ENCODE data around the gene ST3GAL6. TPM values are rescaled to one million over a fixed set of nuclear protein-coding genes. Genes with fewer than 3 reads are reported as not detected.

ST3GAL6 gene
- total and polyA plus RNA-seq, 10 of the 15 experiments (the other 5 are each of a cell fraction or from before 2014, with no cell fraction given) = 19.5 to 41.2 (median 37.4) TPM

GRCh38 chr3:98843266-98843959 is 80.3 kb downstream of the ST3GAL6 start (continued):
- TF ChIP-seq BCL3 (IDR thresholded peaks at IDR 0.05; ENCODE audit: borderline replicate concordance, insufficient read depth, low read depth, low read length, poor library complexity, severe bottlenecking) (no peak), CEBPZ (IDR thresholded peaks at IDR 0.05; ENCODE audit: low read depth, low read length) (no peak), ETV6 (conservative IDR thresholded peaks at IDR 0.05 in 1 of 2, IDR thresholded peaks at IDR 0.05 in 1 of 2; ENCODE audit: borderline replicate concordance in 1 of 2, low read depth in 1 of 2) (no peak)

Small RNA genes lying within 50 kb of the gene (small RNA-seq; reads per million reads assigned to genes)
- gene RNU6-26P = not detected

Other genes starting within 250 kb of the ST3GAL6 start
- 123 and 164 TPM in 2 replicates for gene CLDND1, start 240.4 kb upstream of the ST3GAL6 start, total RNA-seq (2014; rRNA removed)
- 97.8 and 101 TPM in 2 replicates for gene CLDND1, start 240.4 kb upstream of the ST3GAL6 start, total RNA-seq (2014; rRNA removed; fragmentation: Illumina TruSeq; extraction: Trizol)
- gene CLDND1, start 240.4 kb upstream of the ST3GAL6 start, total RNA-seq (2021) = 124 and 130 TPM in 2 replicates
- gene CLDND1, start 240.4 kb upstream of the ST3GAL6 start, polyA plus RNA-seq (2011; rRNA removed) = 225 and 259 TPM in 2 replicates
- gene CLDND1, start 240.4 kb upstream of the ST3GAL6 start, polyA plus RNA-seq (2014; fragmentation: Illumina TruSeq; extraction: Trizol) = 173 and 232 TPM in 2 replicates
- 100 to 1,000 TPM; 150 to 163 TPM for gene CLDND1, start 240.4 kb upstream of the ST3GAL6 start, polyA plus RNA-seq (2014; fragmentation: Nextera tagmentation; extraction: Ambion mirVana)
- gene CLDND1, start 240.4 kb upstream of the ST3GAL6 start, polyA plus RNA-seq (2014; rRNA removed) = 144 and 154 TPM in 2 replicates
- gene CLDND1, start 240.4 kb upstream of the ST3GAL6 start, polyA plus RNA-seq (2016; fragmentation: Nextera tagmentation; extraction: Ambion mirVana) = 100 to 1,000 TPM; 144 to 154 TPM
- gene GPR15, start 231.4 kb upstream of the ST3GAL6 start, total RNA-seq (2014; rRNA removed) = 150 and 170 TPM in 2 replicates
- gene GPR15, start 231.4 kb upstream of the ST3GAL6 start, total RNA-seq (2014; rRNA removed; fragmentation: Illumina TruSeq; extraction: Trizol) = 118 and 119 TPM in 2 replicates
- gene GPR15, start 231.4 kb upstream of the ST3GAL6 start, total RNA-seq (2021) = 105 TPM in 2 replicates
- 68.3 and 87.9 TPM in 2 replicates for gene GPR15, start 231.4 kb upstream of the ST3GAL6 start, polyA plus RNA-seq (2011; rRNA removed)
- gene GPR15, start 231.4 kb upstream of the ST3GAL6 start, polyA plus RNA-seq (2014; fragmentation: Illumina TruSeq; extraction: Trizol) = 113 and 116 TPM in 2 replicates
- 100 to 1,000 TPM in 1 of 2 experiments, 10 to 100 TPM in 1; 70.7 to 145 TPM for gene GPR15, start 231.4 kb upstream of the ST3GAL6 start, polyA plus RNA-seq (2014; fragmentation: Nextera tagmentation; extraction: Ambion mirVana)
- gene GPR15, start 231.4 kb upstream of the ST3GAL6 start, polyA plus RNA-seq (2014; rRNA removed) = 82.7 and 83.9 TPM in 2 replicates
- 100 to 1,000 TPM; 146 to 150 TPM for gene GPR15, start 231.4 kb upstream of the ST3GAL6 start, polyA plus RNA-seq (2016; fragmentation: Nextera tagmentation; extraction: Ambion mirVana)
- 71.8 and 75.9 TPM in 2 replicates for gene CPOX, start 169.7 kb upstream of the ST3GAL6 start, total RNA-seq (2014; rRNA removed)
- gene CPOX, start 169.7 kb upstream of the ST3GAL6 start, total RNA-seq (2014; rRNA removed; fragmentation: Illumina TruSeq; extraction: Trizol) = 51.0 and 53.2 TPM in 2 replicates
- 69.4 and 72.6 TPM in 2 replicates for gene CPOX, start 169.7 kb upstream of the ST3GAL6 start, total RNA-seq (2021)
- gene CPOX, start 169.7 kb upstream of the ST3GAL6 start, polyA plus RNA-seq (2011; rRNA removed) = 65.8 and 67.0 TPM in 2 replicates
- 61.8 and 63.7 TPM in 2 replicates for gene CPOX, start 169.7 kb upstream of the ST3GAL6 start, polyA plus RNA-seq (2014; fragmentation: Illumina TruSeq; extraction: Trizol)
- 10 to 100 TPM; 40.7 to 45.8 TPM for gene CPOX, start 169.7 kb upstream of the ST3GAL6 start, polyA plus RNA-seq (2014; fragmentation: Nextera tagmentation; extraction: Ambion mirVana)
- 66.4 and 78.0 TPM in 2 replicates for gene CPOX, start 169.7 kb upstream of the ST3GAL6 start, polyA plus RNA-seq (2014; rRNA removed)
- 10 to 100 TPM; 63.3 to 67.6 TPM for gene CPOX, start 169.7 kb upstream of the ST3GAL6 start, polyA plus RNA-seq (2016; fragmentation: Nextera tagmentation; extraction: Ambion mirVana)
- gene DCBLD2, start 138.4 kb downstream of the ST3GAL6 start, total RNA-seq (2014; rRNA removed) = 5.5 and 6.0 TPM in 2 replicates
- 5.9 and 7.4 TPM in 2 replicates for gene DCBLD2, start 138.4 kb downstream of the ST3GAL6 start, total RNA-seq (2014; rRNA removed; fragmentation: Illumina TruSeq; extraction: Trizol)
- gene DCBLD2, start 138.4 kb downstream of the ST3GAL6 start, total RNA-seq (2021) = 5.1 and 5.8 TPM in 2 replicates
- gene DCBLD2, start 138.4 kb downstream of the ST3GAL6 start, polyA plus RNA-seq (2011; rRNA removed) = 2.6 and 2.7 TPM in 2 replicates
- 5.2 and 8.9 TPM in 2 replicates for gene DCBLD2, start 138.4 kb downstream of the ST3GAL6 start, polyA plus RNA-seq (2014; fragmentation: Illumina TruSeq; extraction: Trizol)
- gene DCBLD2, start 138.4 kb downstream of the ST3GAL6 start, polyA plus RNA-seq (2014; fragmentation: Nextera tagmentation; extraction: Ambion mirVana) = 1 to 10 TPM; 1.6 to 2.6 TPM
- gene DCBLD2, start 138.4 kb downstream of the ST3GAL6 start, polyA plus RNA-seq (2014; rRNA removed) = 3.2 and 3.9 TPM in 2 replicates
- 1 to 10 TPM; 4.4 to 5.1 TPM for gene DCBLD2, start 138.4 kb downstream of the ST3GAL6 start, polyA plus RNA-seq (2016; fragmentation: Nextera tagmentation; extraction: Ambion mirVana)